ENCODE data around the gene FLYWCH1. TPM values are rescaled to one million over a fixed set of nuclear protein-coding genes. Genes with fewer than 3 reads are reported as not detected.
A peak's percentile ranks its signal among the peaks of the same experiment; 100 is the strongest.

The FLYWCH1 gene
- total RNA-seq, 2 donors from 2014 or later, result 31.5 to 37.8 TPM

DNA sequence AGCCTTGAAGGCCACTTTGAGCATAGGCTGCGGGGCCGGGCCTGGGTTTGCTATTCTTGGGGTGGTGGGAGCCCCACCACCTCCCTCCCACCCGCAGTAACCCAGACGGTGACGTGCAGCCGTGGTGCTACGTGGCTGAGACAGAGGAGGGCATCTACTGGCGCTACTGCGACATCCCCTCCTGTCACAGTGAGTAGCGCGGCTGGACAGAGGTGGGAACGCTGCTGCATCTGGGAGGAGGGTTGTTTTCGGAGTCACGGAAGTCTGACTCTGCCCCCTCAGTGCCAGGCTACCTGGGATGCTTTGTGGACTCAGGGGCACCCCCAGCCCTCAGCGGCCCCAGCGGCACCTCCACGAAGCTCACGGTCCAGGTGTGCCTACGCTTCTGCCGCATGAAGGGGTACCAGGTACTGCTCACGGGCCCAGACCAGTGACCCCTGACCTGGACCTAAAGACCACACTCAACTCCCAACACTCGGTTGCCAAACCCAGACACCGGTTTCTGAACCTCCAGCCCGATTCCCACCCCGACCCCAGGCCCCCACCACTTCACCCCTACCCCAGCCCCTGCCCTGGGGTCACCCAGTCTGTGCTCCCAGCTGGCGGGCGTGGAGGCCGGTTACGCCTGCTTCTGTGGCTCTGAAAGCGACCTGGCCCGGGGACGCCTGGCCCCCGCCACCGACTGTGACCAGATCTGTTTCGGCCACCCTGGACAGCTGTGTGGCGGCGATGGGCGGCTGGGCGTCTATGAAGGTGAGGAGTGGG lies 54.5 kb downstream of the FLYWCH1 start:
- no peak overlapping the region for H3K27ac ChIP-seq
- TF ChIP-seq, protein P1, sequence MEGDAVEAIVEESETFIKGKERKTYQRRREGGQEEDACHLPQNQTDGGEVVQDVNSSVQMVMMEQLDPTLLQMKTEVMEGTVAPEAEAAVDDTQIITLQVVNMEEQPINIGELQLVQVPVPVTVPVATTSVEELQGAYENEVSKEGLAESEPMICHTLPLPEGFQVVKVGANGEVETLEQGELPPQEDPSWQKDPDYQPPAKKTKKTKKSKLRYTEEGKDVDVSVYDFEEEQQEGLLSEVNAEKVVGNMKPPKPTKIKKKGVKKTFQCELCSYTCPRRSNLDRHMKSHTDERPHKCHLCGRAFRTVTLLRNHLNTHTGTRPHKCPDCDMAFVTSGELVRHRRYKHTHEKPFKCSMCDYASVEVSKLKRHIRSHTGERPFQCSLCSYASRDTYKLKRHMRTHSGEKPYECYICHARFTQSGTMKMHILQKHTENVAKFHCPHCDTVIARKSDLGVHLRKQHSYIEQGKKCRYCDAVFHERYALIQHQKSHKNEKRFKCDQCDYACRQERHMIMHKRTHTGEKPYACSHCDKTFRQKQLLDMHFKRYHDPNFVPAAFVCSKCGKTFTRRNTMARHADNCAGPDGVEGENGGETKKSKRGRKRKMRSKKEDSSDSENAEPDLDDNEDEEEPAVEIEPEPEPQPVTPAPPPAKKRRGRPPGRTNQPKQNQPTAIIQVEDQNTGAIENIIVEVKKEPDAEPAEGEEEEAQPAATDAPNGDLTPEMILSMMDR (IDR thresholded peaks at IDR 0.05), result no peak
- peak overlapping the region in 1 of 2 donors; percentile 28 for H3K4me3 ChIP-seq
- no peaks in the 10 kb centered on the region for H3K36me3 ChIP-seq
- peaks cover 40 to 51% of the 10 kb centered on the region in 2 donors for H3K27me3 ChIP-seq
- H3K9me3 ChIP-seq, result no peaks in the 10 kb centered on the region
- H3K4me1 ChIP-seq, result peaks cover 0 to 66% of the 10 kb centered on the region in 2 donors
- DNase-seq (ENCODE audit: low spot score), result no peak

DNA sequence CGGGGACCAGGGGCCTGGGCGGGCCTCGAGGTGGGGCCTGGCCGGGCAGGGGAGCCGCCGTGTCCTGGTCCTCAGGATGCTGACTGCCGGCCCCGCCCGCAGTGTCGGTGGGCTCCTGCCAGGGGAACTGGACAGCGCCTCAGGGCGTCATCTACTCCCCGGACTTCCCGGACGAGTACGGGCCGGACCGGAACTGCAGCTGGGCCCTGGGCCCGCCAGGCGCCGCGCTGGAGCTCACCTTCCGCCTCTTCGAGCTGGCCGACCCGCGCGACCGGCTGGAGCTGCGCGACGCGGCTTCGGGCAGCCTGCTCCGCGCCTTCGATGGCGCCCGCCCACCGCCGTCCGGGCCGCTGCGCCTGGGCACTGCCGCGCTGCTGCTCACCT lies 55.1 kb downstream of the FLYWCH1 start:
- Histone ChIP-seq H3K36me3 (no peaks in the 10 kb centered on the region), H3K27ac (no peak overlapping the region), H3K4me3 (peak overlapping the region in 1 of 2 donors; percentile 28), H3K9me3 (no peaks in the 10 kb centered on the region), H3K27me3 (peaks cover 40 to 51% of the 10 kb centered on the region in 2 donors), H3K4me1 (peaks cover 0 to 66% of the 10 kb centered on the region in 2 donors)
- DNase-seq (ENCODE audit: low spot score), result no peak
- TF ChIP-seq, protein P1 (IDR thresholded peaks at IDR 0.05), result no peak

DNA sequence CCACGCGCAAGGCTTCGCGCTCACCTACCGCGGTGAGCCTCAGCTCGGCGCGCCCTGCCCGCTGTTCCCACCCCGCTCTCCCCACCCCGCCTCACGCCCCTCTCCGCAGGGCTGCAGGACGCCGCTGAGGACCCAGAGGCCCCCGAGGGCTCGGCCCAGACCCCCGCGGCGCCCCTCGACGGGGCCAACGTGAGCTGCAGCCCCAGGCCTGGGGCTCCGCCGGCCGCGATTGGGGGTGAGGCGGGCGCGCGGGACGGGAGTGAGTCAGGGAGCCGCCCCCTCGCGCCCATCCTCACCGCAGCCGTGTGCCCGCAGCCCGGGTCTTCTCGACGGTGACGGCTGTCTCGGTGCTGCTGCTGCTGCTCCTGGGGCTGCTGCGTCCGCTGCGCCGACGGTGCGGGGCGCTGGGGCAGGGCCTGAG lies 55.5 kb downstream of the FLYWCH1 start:
- H3K36me3 ChIP-seq, result no peaks in the 10 kb centered on the region
- H3K9me3 ChIP-seq, result no peaks in the 10 kb centered on the region
- peaks cover 37 to 51% of the 10 kb centered on the region in 2 donors for H3K27me3 ChIP-seq
- H3K4me1 ChIP-seq, result peaks cover 0 to 66% of the 10 kb centered on the region in 2 donors
- no peak overlapping the region for H3K27ac ChIP-seq
- no peak for DNase-seq (ENCODE audit: low spot score)
- TF ChIP-seq, protein P1 (IDR thresholded peaks at IDR 0.05), result no peak
- peak overlapping the region in 1 of 2 donors; percentile 28 for H3K4me3 ChIP-seq

DNA sequence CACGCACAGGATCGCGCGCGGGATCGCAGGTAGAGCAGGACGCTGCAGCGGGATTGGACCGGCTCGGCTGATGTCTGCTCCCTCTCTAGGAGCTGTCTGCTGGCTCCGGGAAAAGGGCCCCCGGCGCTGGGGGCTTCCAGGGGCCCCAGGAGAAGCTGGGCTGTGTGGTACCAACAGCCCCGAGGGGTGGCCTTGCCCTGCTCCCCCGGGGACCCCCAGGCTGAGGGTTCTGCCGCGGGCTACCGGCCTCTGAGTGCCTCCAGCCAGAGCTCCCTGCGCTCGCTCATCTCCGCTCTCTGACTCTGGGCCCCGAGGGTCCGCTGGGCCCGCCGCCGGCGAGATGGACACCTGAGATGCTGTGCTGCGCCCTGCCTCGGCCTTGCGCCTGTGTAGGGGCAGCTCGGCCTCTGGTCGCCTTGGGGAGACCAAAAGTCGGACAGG lies 56.0 kb downstream of the FLYWCH1 start:
- TF ChIP-seq, protein P1 (IDR thresholded peaks at IDR 0.05), result no peak
- Histone ChIP-seq H3K36me3 (no peaks in the 10 kb centered on the region), H3K27me3 (peaks cover 31 to 50% of the 10 kb centered on the region in 2 donors), H3K9me3 (no peaks in the 10 kb centered on the region), H3K4me3 (no peak overlapping the region), H3K4me1 (peaks cover 0 to 66% of the 10 kb centered on the region in 2 donors), H3K27ac (no peak overlapping the region)
- no peak for DNase-seq (ENCODE audit: low spot score)

DNA sequence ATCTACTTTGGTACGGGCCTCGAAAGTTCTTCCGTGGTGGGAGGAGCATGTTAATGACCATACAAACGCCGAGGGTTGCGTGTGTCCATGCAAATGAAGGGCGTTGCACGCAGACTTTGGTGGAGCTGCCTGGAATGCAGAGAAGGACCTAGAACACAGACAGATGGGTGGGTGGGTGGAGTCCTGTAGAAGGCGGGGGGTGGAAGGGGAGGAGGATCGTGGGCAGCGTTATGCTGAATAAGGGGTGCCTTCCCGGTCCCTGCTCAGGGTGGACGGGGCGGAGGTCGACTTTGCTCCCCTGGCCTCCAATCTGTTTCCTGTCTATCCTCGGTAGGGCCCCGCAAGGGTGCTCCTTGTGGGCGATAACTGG lies 56.6 kb downstream of the FLYWCH1 start:
- H3K27me3 ChIP-seq, result peaks cover 27 to 43% of the 10 kb centered on the region in 2 donors
- peaks cover 0 to 65% of the 10 kb centered on the region in 2 donors for H3K4me1 ChIP-seq
- DNase-seq (ENCODE audit: low spot score), result no peak
- H3K9me3 ChIP-seq, result no peaks in the 10 kb centered on the region
- H3K4me3 ChIP-seq, result peak overlapping the region; percentile 58 to 75
- TF ChIP-seq, protein P1 (IDR thresholded peaks at IDR 0.05), result no peak
- no peaks in the 10 kb centered on the region for H3K36me3 ChIP-seq
- H3K27ac ChIP-seq, result peak overlapping the region in 1 of 2 donors; percentile 35

Data from right atrium auricular region (tissue), 2 donors.